Measurements from ENCODE around the gene SPO11.

Gene SPO11

GRCh38 chr20:57392512-57393271 lies 63.1 kb downstream of the SPO11 start:
- Histone ChIP-seq H3K4me3 (ENCODE audit: low read depth, low read length) (peak overlapping the region; percentile 74), H3K79me2 (ENCODE audit: control insufficient read depth, insufficient read depth, low read length, unreplicated experiment) (peaks cover 8% of the 10 kb centered on the region), H3K27me3 (ENCODE audit: insufficient read depth, low read length) (no peaks in the 10 kb centered on the region), H3K36me3 (ENCODE audit: insufficient read depth, low read length) (no peaks in the 10 kb centered on the region), H2AFZ (ENCODE audit: low read length, unreplicated experiment) (no peak overlapping the region), H3K4me1 (ENCODE audit: control insufficient read depth, insufficient read depth, low read length, unreplicated experiment) (peaks cover 17% of the 10 kb centered on the region), H3K27ac (ENCODE audit: low read depth, low read length) (no peak overlapping the region)

Measured in ACC112 (cell line).